Endothelial cell of umbilical vein (primary cell): Measurements from ENCODE around the gene PLEKHJ1. TPM values are rescaled to one million over a fixed set of nuclear protein-coding genes. Genes with fewer than 3 reads are reported as not detected.

Source experiments
- BruUV-seq: library from RNA; stranded (reverse); fragments of 400-500 nt; replicated peaks from 2 replicates; lab custom pipeline; 2021; lab: Mats Ljungman, UMichigan
- CTCF ChIA-PET: fragments of 300-600, 350-600 bp; sonication (Branson Sonifier 250); formaldehyde crosslinking; loops from one replicate; lab custom pipeline; 2021; ENCODE audit warnings: antibody characterized with exemption, inconsistent platforms; lab: Charles Lee
- POLR2A ChIA-PET: fragments of 300-600, 350-600 bp; sonication (Branson Sonifier 250); formaldehyde crosslinking; loops from one replicate; lab custom pipeline; 2021; ENCODE audit warnings: antibody characterized with exemption, inconsistent platforms; lab: Charles Lee
- DNase-seq: peaks from one replicate; pipeline ENCODE4 v3.0.0-alpha.2; 2011; ENCODE audit warnings: low read depth, low spot score
- FAIRE-seq: peaks from 2 replicates; lab custom pipeline; 2011; peaks lifted over from hg19 to GRCh38; lab: Jason Lieb, UNC
- H2AFZ ChIP-seq: 2 replicates; pipeline ENCODE4 v1.6.0; 2012; ENCODE audit warnings: low read depth, low read length, control low read depth, inconsistent platforms
- H3K27ac ChIP-seq: 2 replicates; pipeline ENCODE4 v1.5.1; 2011; ENCODE audit warnings: low read depth, mild to moderate bottlenecking, control low read depth, low read length, moderate library complexity; ENCODE audit not compliant: insufficient read depth
- H3K27me3 ChIP-seq, 2 experiments: 2 replicates each; pipeline versions ENCODE4 v1.6.0 to v1.6.1; 2011; ENCODE audit warnings: low read length in 2 of 2, mixed read lengths in 1 of 2; ENCODE audit not compliant: control insufficient read depth in 2 of 2, insufficient read depth in 2 of 2
- H3K36me3 ChIP-seq, 2 experiments: 2 replicates in 1 of 2; 3 replicates in 1 of 2; pipeline ENCODE4 v1.5.1; 2011; ENCODE audit warnings: low read length in 2 of 2, mild to moderate bottlenecking in 1 of 2, moderate library complexity in 1 of 2; ENCODE audit not compliant: control insufficient read depth in 2 of 2, insufficient read depth in 2 of 2; ENCODE audit errors: extremely low read depth in 1 of 2
- H3K4me1 ChIP-seq: 3 replicates; pipeline ENCODE4 v1.5.1; 2011; ENCODE audit warnings: mild to moderate bottlenecking, low read length; ENCODE audit not compliant: control insufficient read depth, insufficient read depth; ENCODE audit errors: extremely low read depth
- H3K4me2 ChIP-seq: 2 replicates; pipeline ENCODE4 v1.6.1; 2011; ENCODE audit warnings: low read length, control low read depth, mixed read lengths; ENCODE audit not compliant: insufficient read depth
- H3K4me3 ChIP-seq, 3 experiments: fragments of 200-600 bp in 1 of 3; sonication (generic), shearing (Covaris generic) in 1 of 3; replicated peaks in 1 of 3; 2 replicates each; pipeline ENCODE4 v1.5.1; 2011 to 2016; ENCODE audit warnings: control low read depth in 3 of 3, low read length in 3 of 3, mild to moderate bottlenecking in 2 of 3, inconsistent platforms in 1 of 3, low read depth in 1 of 3, moderate library complexity in 1 of 3; ENCODE audit not compliant: insufficient read depth in 1 of 3
- H3K79me2 ChIP-seq: 2 replicates; pipeline ENCODE4 v1.6.0; 2012; ENCODE audit warnings: low read length, inconsistent platforms; ENCODE audit not compliant: control insufficient read depth, insufficient read depth
- H3K9ac ChIP-seq: replicated peaks from 2 replicates; pipeline ENCODE3; 2011; ENCODE audit warnings: low read length, control low read depth; ENCODE audit not compliant: insufficient read depth; ENCODE audit errors: extremely low read depth
- H3K9me1 ChIP-seq: replicated peaks from 3 replicates; pipeline ENCODE4 v1.6.0; 2011; ENCODE audit warnings: mild to moderate bottlenecking, low read length; ENCODE audit not compliant: control insufficient read depth, insufficient read depth; ENCODE audit errors: extremely low read depth
- H3K9me3 ChIP-seq: replicated peaks from 2 replicates; pipeline ENCODE4 v1.5.1; 2012; ENCODE audit warnings: low read length, inconsistent platforms; ENCODE audit not compliant: control insufficient read depth, insufficient read depth
- H4K20me1 ChIP-seq: replicated peaks from 2 replicates; pipeline ENCODE3; 2011; ENCODE audit warnings: mild to moderate bottlenecking, low read length; ENCODE audit not compliant: control insufficient read depth, insufficient read depth; ENCODE audit errors: extremely low read depth
- CTCF ChIP-seq, 2 donors: IDR thresholded peaks; 1 replicate in 1 of 2; 2 replicates in 1 of 2; pipeline ENCODE4 v1.5.1; 2011; ENCODE audit warnings: low read length in 2 of 2, mild to moderate bottlenecking in 2 of 2, moderate library complexity in 2 of 2, control low read depth in 1 of 2, inconsistent platforms in 1 of 2, low read depth in 1 of 2; ENCODE audit not compliant: insufficient read depth in 1 of 2; ENCODE audit errors: extremely low read depth in 1 of 2
- EZH2 ChIP-seq: IDR thresholded peaks from 2 replicates; pipeline ENCODE4 v1.6.1; 2012; ENCODE audit warnings: borderline replicate concordance, low read depth, mild to moderate bottlenecking, moderate library complexity, low read length, inconsistent platforms; ENCODE audit not compliant: severe bottlenecking
- GATA2 ChIP-seq: IDR thresholded peaks from 2 replicates; pipeline ENCODE4 v1.7.0; 2011; ENCODE audit warnings: low read depth, mild to moderate bottlenecking, moderate library complexity, mixed read lengths, low read length; ENCODE audit not compliant: insufficient read length, insufficient read depth
- JUN ChIP-seq: IDR thresholded peaks from 2 replicates; pipeline ENCODE4 v1.6.1; 2011; ENCODE audit warnings: borderline replicate concordance, low read depth; ENCODE audit not compliant: insufficient read length, insufficient read depth
- MAX ChIP-seq: IDR thresholded peaks from 2 replicates; pipeline ENCODE4 v1.6.1; 2011; ENCODE audit not compliant: insufficient read depth, insufficient read length
- MYC ChIP-seq: IDR thresholded peaks from one replicate; pipeline ENCODE4 v1.6.1; 2011; ENCODE audit warnings: mild to moderate bottlenecking, low read depth, low read length
- POLR2A ChIP-seq: IDR thresholded peaks from 2 replicates; pipeline ENCODE4 v1.6.1; 2012; ENCODE audit warnings: low read depth, mild to moderate bottlenecking, control low read depth, low read length
- dilution Hi-C: fragments of 300-500 bp; cut with MboI; formaldehyde crosslinking; loops from one replicate; pipeline ENCODE4 v1.15.0; 2019; ENCODE audit warnings: low sequenced_read_pairs; ENCODE audit not compliant: extremely low pct_ligation_motif_present
- intact Hi-C: fragments of 100-400 bp; cut with micrococcal nuclease; formaldehyde crosslinking; loops from one replicate; pipeline ENCODE4 v1.10.0; 2022
- polyA plus RNA-seq, 4 experiments: library from polyadenylated mRNA; depleted of rRNA in 3 of 4; stranded (reverse) in 3 of 4; unstranded in 1 of 4; fragments of >200 nt; gene quantifications; 2 replicates each; pipeline versions ENCODE4 v1.2.1 to v1.2.3, GENCODE V29; 2011 to 2012; ENCODE audit warnings: missing spikeins in 1 of 4
- total RNA-seq: library from RNA; stranded (reverse); gene quantifications from 2 replicates; pipeline ENCODE4 v1.2.3, GENCODE V29; 2021

The PLEKHJ1 gene
- total and polyA plus RNA-seq, 2 donors (not counting 3 experiments of a cell fraction or from before 2014, with no cell fraction given): 82.4 to 115 TPM

GRCh38 chr19:2253106-2254063, 17.3 kb upstream of the PLEKHJ1 start:
- BruUV-seq: no TSS peak

More at GRCh38 chr19:2253106-2254063, 17.3 kb upstream of the PLEKHJ1 start:
- no peak overlapping the region for H3K9ac ChIP-seq
- TF ChIP-seq POLR2A (no peak), EZH2 (peak; percentile 70), MYC (no peak), MAX (no peak), JUN (no peak), GATA2 (no peak), CTCF (IDR thresholded peaks at IDR 0.05; ENCODE audit: extremely low read depth in 1 of 2, insufficient read depth in 1 of 2, low read depth in 1 of 2, low read length in 2 of 2) (peak in 1 of 2 donors; percentile 45)
- POLR2A ChIA-PET: no interaction called here
- FAIRE-seq: no peak
- no peaks in the 10 kb centered on the region for H3K9me1 ChIP-seq
- no peaks in the 10 kb centered on the region for H3K79me2 ChIP-seq
- peaks cover 11% of the 10 kb centered on the region for H3K4me1 ChIP-seq
- H4K20me1 ChIP-seq: no peaks in the 10 kb centered on the region
- peaks cover 0 to 4% of the 10 kb centered on the region in 2 experiments for H3K36me3 ChIP-seq
- H2AFZ ChIP-seq: no peak overlapping the region
- H3K9me3 ChIP-seq: no peaks in the 10 kb centered on the region
- intact Hi-C loops (loop anchor here (1.0 kb wide), 1 partner anchor 17 kb away; the partner anchor contains the start of genes PLEKHJ1 and SF3A2), dilution Hi-C loops (no loop called here)
- peaks cover 22 to 40% of the 10 kb centered on the region in 2 experiments for H3K27me3 ChIP-seq
- no peak overlapping the region for H3K4me3 ChIP-seq
- H3K4me2 ChIP-seq: no peak overlapping the region
- CTCF ChIA-PET: interaction anchor here (1.0 to 3.2 kb wide), 6 partner anchors 8 to 97 kb away, joined by 3 to 15 read pairs (median 11); partner anchors contain the start of gene PLEKHJ1
- DNase-seq: no peak
- no peak overlapping the region for H3K27ac ChIP-seq
